Body of pancreas (tissue), 4 donors: ENCODE results near the gene REEP5. TPM values are rescaled to one million over a fixed set of nuclear protein-coding genes. Genes with fewer than 3 reads are reported as not detected.

ENCODE experiments used
- ATAC-seq: fragments of 150-250 bp; one replicate; pipeline ENCODE4 v1.9.1; 2016
- DNase-seq, 4 donors: peaks; one replicate each; pipeline ENCODE4 v3.0.0-alpha.2; 2019
- H3K27ac ChIP-seq, 4 donors: fragments of 200-600 bp; sonication (generic); 1 replicate in 3 of 4; 2 replicates in 1 of 4; pipeline versions ENCODE4 v1.5.1 to v1.6.1; 2016 to 2019; ENCODE audit warnings: mild to moderate bottlenecking in 1 of 4, mixed read lengths in 1 of 4, moderate library complexity in 1 of 4
- H3K27me3 ChIP-seq, 2 donors: fragments of 200-600 bp; sonication (generic); one replicate each; pipeline ENCODE4 v1.6.0; 2016; ENCODE audit warnings: mild to moderate bottlenecking in 1 of 2
- H3K36me3 ChIP-seq, 2 donors: fragments of 200-600 bp; sonication (generic); replicated peaks in 1 of 2; 2 replicates each; pipeline ENCODE4 v1.5.1; 2016; ENCODE audit warnings: low read depth in 2 of 2; ENCODE audit not compliant: insufficient read depth in 1 of 2
- H3K4me1 ChIP-seq: fragments of 200-600 bp; sonication (generic); one replicate; pipeline ENCODE4 v1.6.0; 2016
- H3K4me3 ChIP-seq, 2 donors: fragments of 200-600 bp; sonication (generic); 1 replicate in 1 of 2; 2 replicates in 1 of 2; pipeline ENCODE4 v1.5.1; 2016 to 2019
- H3K9me3 ChIP-seq, 3 donors: fragments of 200-600 bp; sonication (generic); 1 replicate in 2 of 3; 2 replicates in 1 of 3; pipeline ENCODE4 v1.5.1; 2016
- POLR2A ChIP-seq, 3 donors: fragments of 450-650 bp; IDR thresholded peaks; one replicate each; pipeline ENCODE4 v1.6.1; 2016; ENCODE audit warnings: antibody characterized with exemption in 3 of 3, mild to moderate bottlenecking in 2 of 3
- WGBS, 2 donors: methylation state at CpG; one replicate each; pipeline ENCODE4 v1.1.5; 2017; 5-methylcytosine and 5-hydroxymethylcytosine counted together
- intact Hi-C: fragments of 100-400 bp; cut with DNase I; formaldehyde crosslinking; loops from one replicate; pipeline ENCODE4 v1.15.1; 2023
- total RNA-seq, 2 donors: library from RNA; depleted of rRNA; stranded (reverse); fragments of >200 nt; gene quantifications; one replicate each; pipeline ENCODE4 v1.1.0, GENCODE V29; 2016
- TF ChIP-seq, protein P1 (sequence below), 7 experiments: fragments of 450-650 bp in 4 of 7; fragments of 200-600 bp in 3 of 7; sonication (generic) in 3 of 7; IDR thresholded peaks; one replicate each; pipeline ENCODE4 v1.5.1; 2016 to 2019; ENCODE audit warnings: antibody characterized with exemption in 7 of 7

Gene REEP5
- total RNA-seq, 2 donors from 2014 or later = 52.1 to 53.4 TPM

- H3K27me3 ChIP-seq = no peaks in the 10 kb centered on the region
- H3K4me3 ChIP-seq = no peak overlapping the region
- H3K36me3 ChIP-seq = no peaks in the 10 kb centered on the region
- no peak for DNase-seq
- H3K27ac ChIP-seq = no peak overlapping the region
- intact Hi-C loops = no loop called here
- no peak for ATAC-seq
- H3K4me1 ChIP-seq = peaks cover 16% of the 10 kb centered on the region
- no peaks in the 10 kb centered on the region for H3K9me3 ChIP-seq
- TF ChIP-seq POLR2A (IDR thresholded peaks at IDR 0.05) = no peak
- TF ChIP-seq, protein P1, sequence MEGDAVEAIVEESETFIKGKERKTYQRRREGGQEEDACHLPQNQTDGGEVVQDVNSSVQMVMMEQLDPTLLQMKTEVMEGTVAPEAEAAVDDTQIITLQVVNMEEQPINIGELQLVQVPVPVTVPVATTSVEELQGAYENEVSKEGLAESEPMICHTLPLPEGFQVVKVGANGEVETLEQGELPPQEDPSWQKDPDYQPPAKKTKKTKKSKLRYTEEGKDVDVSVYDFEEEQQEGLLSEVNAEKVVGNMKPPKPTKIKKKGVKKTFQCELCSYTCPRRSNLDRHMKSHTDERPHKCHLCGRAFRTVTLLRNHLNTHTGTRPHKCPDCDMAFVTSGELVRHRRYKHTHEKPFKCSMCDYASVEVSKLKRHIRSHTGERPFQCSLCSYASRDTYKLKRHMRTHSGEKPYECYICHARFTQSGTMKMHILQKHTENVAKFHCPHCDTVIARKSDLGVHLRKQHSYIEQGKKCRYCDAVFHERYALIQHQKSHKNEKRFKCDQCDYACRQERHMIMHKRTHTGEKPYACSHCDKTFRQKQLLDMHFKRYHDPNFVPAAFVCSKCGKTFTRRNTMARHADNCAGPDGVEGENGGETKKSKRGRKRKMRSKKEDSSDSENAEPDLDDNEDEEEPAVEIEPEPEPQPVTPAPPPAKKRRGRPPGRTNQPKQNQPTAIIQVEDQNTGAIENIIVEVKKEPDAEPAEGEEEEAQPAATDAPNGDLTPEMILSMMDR (IDR thresholded peaks at IDR 0.05) = no peak
Measured at GRCh38 chr5:112857866-112858265, 64.2 kb downstream of the REEP5 start.

GRCh38 chr5:112854651-112855050 is 67.4 kb downstream of the REEP5 start:
- WGBS, 2 donors = 76 to 84% methylated on average over 1 of the region's 1 CpG
- Histone ChIP-seq H3K4me3 (no peak overlapping the region), H3K27ac (no peak overlapping the region), H3K9me3 (no peaks in the 10 kb centered on the region), H3K36me3 (no peaks in the 10 kb centered on the region), H3K27me3 (no peaks in the 10 kb centered on the region), H3K4me1 (no peaks in the 10 kb centered on the region)
- no peak for TF ChIP-seq POLR2A (IDR thresholded peaks at IDR 0.05)
- TF ChIP-seq, protein P1 (IDR thresholded peaks at IDR 0.05) = no peak
- ATAC-seq = no peak
- intact Hi-C loops = no loop called here
- DNase-seq = no peak

DNA sequence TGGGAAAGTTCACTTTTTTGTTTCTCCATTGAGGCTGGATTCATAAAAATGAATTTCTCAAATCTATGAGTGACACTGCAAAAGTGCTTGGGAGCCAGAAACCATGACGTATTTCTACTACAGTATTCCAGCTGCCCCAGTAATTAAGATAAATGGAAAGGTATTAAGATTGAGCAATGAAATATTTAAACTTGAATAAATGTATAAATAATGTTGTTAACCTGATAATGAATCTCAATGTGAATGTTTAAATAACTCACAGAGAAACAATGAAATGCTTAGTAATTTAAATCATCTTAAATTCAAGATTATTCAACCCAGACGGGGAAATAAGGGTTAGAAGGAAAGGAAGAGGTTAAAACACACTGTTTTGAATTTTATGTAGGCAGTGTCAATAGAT is 72.1 kb downstream of the REEP5 start:
- Histone ChIP-seq H3K4me1 (peaks cover 4% of the 10 kb centered on the region), H3K27ac (no peak overlapping the region), H3K4me3 (no peak overlapping the region), H3K27me3 (no peaks in the 10 kb centered on the region), H3K9me3 (no peaks in the 10 kb centered on the region), H3K36me3 (no peaks in the 10 kb centered on the region)
- DNase-seq (no peak), ATAC-seq (no peak)
- TF ChIP-seq POLR2A (IDR thresholded peaks at IDR 0.05) = no peak
- TF ChIP-seq, protein P1 (IDR thresholded peaks at IDR 0.05) = no peak
- intact Hi-C loops = no loop called here
- 25 to 48% methylated on average over 2 of the region's 2 CpGs for WGBS, 2 donors

GRCh38 chr5:112848116-112848811 is 73.8 kb downstream of the REEP5 start:
- DNase-seq (peak in 2 of 4 donors; percentile 12 to 30), ATAC-seq (peak; percentile 92)
- H3K36me3 ChIP-seq = no peaks in the 10 kb centered on the region
- 40% methylated on average over 8 of the region's 8 CpGs for WGBS, 2 donors
- H3K4me3 ChIP-seq = no peak overlapping the region
- no peaks in the 10 kb centered on the region for H3K27me3 ChIP-seq
- no peak overlapping the region for H3K27ac ChIP-seq
- no peaks in the 10 kb centered on the region for H3K9me3 ChIP-seq
- intact Hi-C loops = no loop called here
- H3K4me1 ChIP-seq = peaks cover 9% of the 10 kb centered on the region
- TF ChIP-seq, protein P1 (IDR thresholded peaks at IDR 0.05) = peak; percentile 42 to 80 (median 69)
- TF ChIP-seq POLR2A (IDR thresholded peaks at IDR 0.05) = no peak

DNA sequence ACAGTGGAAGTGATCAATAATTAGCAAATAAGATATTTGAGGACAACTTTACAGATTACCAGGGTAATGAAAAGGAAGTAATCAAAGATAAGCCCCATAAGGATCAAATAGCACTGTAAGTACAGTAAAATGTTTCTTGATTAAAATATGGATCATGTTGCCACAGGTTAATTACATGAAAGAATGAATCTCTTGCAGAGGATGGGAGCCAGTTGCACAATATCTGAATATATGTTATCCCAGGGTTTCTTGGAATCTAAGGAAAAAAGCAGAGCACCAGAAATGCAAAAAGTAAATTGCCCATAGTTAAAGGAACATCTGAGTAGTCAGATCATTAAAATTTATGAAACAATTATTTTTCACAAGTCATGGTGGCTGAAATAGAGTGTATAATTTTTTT is 74.7 kb downstream of the REEP5 start:
- no peak overlapping the region for H3K4me3 ChIP-seq
- no peak overlapping the region for H3K27ac ChIP-seq
- TF ChIP-seq, protein P1 (IDR thresholded peaks at IDR 0.05) = no peak
- no peak for TF ChIP-seq POLR2A (IDR thresholded peaks at IDR 0.05)
- H3K36me3 ChIP-seq = no peaks in the 10 kb centered on the region
- H3K9me3 ChIP-seq = no peaks in the 10 kb centered on the region
- no peaks in the 10 kb centered on the region for H3K27me3 ChIP-seq
- H3K4me1 ChIP-seq = peaks cover 9% of the 10 kb centered on the region
- no peak for ATAC-seq
- DNase-seq = no peak
- intact Hi-C loops = no loop called here
